Daoy (cell line): Measurements from ENCODE around the gene MCM3. TPM values are rescaled to one million over a fixed set of nuclear protein-coding genes. Genes with fewer than 3 reads are reported as not detected.

ENCODE experiments used
- DNase-seq: peaks from one replicate; pipeline ENCODE4 v3.0.0-alpha.2; 2015; ENCODE audit warnings: low read depth
- total RNA-seq: library from RNA; depleted of rRNA; stranded (reverse); fragments of >200 nt; shearing (Covaris generic); gene quantifications from 2 replicates; pipeline ENCODE4 v1.2.3, GENCODE V29; 2014; rRNA removed

MCM3 gene
- 217 and 313 TPM in 2 replicates for total RNA-seq

GRCh38 chr6:52284460-52285176 lies at the start of gene MCM3:
Gene MCM3, minus strand, starts transcription at chr6:52284742. Its CDS starts 68 bp downstream, at chr6:52284674.
- DNase-seq, result peak; percentile 100

DNA sequence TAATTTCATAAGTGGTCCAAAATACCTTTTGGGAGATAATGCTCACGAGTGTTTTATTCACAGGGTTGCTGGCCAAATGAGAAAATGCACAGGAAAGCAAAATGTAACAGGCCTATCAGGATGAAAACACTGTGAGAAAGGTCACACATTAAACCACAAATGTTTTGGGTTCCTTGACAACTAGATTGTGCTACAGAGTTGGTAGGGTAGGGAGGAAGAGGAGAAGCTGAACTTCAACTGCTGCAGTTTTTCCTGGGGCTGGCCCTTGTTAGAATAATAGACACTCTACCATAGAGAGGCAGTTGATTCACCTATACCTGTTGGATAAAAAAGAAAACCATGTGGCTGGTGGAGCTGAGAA lies 49.3 kb upstream of the MCM3 start:
- DNase-seq, result no peak

DNA sequence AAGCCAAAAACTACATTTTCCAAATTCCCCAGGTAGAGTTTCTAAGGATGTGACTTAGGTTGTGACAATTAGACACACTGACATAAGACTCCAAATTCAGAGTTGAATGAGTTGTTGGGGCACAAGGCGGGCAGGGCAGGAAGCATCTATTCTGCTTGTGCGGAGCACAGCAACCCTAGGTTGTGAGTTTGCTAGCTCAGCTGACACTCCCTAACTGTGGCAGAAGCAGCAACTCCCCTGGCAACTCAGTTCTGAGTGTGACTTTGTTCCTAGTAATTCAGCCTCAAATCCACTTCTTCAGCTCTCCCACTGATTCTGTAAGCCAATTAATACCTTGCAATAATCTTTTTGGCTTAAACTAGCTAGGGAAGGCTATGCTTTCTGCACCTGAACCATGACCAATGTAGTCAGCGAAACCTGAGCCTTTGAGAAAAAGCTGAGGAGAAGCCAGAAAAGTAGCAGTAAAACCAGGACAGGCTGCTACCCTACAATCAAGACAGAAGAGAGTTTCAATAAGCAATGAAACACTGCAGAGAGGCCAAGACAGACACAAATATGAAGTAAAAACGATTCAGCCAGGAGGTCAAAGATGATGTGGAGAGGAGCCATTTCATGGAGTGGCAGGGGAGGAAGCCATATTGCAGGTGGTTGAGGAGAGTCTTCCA lies 47.4 kb upstream of the MCM3 start:
- DNase-seq, result no peak

- DNase-seq, result no peak
Measured at GRCh38 chr6:52330470-52330869, 45.9 kb upstream of the MCM3 start.

DNA sequence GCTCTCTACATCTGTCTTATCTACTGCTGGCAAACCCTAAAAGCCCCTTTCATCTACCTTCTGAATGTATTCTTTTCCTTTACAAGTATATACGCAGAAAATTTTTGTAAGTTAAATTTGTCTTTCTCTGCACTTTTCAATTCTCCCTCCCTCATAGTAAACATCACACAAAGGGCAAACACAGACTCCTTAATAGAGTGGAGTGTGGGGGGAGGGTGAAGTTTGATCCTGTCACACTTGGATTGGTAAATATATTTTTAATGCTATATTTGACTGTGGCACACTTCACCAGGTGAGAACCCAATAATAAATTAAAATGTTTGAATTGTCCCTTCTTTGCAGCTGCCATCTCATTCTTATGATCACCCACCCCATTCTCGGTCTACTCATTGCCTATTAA lies 44.2 kb upstream of the MCM3 start:
- DNase-seq, result no peak

GRCh38 chr6:52328303-52328662 lies 43.7 kb upstream of the MCM3 start:
- DNase-seq, result no peak

DNA sequence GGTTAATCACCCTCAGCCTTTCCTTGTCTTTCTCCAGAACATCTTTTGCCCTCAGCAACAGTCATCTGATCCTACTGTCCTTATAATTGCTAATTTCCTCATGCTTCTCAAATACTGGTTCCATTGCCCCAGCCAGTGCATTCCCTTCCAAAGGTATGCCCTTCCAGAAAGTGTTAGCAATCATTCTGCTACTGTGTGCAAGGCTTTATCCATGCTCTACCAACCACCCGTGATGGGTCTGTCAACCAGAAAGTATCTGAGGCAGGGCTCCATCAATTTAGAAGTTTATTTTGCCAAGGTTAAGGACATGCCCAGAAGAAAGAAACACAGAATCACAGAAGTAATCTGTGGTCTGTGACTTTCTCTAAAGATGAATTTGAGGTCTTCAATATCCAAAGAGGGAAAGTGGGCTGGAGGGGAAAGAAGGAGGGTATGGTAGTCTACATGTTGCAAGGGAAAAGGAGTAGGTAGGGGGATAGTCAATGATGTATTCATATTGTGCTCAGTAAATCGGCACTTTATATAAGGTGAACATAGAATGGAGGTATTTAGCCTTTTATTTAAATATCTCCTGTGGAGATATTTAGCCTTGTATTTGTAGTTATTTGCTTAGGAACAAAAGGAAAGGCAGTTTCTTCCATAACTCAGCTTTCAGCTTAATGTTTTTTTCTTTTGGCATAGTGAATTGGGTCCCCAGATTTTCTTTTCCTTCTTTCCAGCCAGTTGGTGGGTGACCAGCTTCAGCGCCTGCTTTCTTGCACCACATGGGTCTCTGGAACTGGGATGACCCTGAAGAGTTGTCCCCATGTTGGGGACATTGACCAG lies 42.2 kb upstream of the MCM3 start:
- DNase-seq, result no peak

- DNase-seq, result no peak
Measured at GRCh38 chr6:52325695-52326471, 41.3 kb upstream of the MCM3 start.

DNA sequence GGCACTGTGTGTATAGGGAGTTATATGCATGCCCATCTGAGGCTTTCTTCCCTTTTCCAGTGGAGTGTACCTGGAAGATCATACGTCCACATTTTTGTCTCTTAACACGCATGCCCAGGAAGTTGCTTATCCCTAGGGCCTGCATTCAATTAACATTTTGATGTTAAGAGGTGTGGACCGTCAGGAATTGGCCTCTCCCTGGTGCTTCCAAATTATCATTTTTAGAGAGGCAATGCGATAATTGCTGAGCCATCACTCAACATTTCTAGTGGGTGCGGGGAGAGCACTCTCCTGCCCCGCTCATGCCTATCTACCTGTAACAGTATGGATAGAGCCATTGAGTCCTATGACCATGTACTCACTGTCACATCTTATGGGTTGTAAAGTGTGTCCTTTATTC lies 39.6 kb upstream of the MCM3 start:
- DNase-seq, result no peak

GRCh38 chr6:52317841-52318581 lies 33.5 kb upstream of the MCM3 start:
- peak; percentile 11 for DNase-seq

- DNase-seq, result no peak
Measured at GRCh38 chr6:52317211-52317610, 32.7 kb upstream of the MCM3 start.

DNA sequence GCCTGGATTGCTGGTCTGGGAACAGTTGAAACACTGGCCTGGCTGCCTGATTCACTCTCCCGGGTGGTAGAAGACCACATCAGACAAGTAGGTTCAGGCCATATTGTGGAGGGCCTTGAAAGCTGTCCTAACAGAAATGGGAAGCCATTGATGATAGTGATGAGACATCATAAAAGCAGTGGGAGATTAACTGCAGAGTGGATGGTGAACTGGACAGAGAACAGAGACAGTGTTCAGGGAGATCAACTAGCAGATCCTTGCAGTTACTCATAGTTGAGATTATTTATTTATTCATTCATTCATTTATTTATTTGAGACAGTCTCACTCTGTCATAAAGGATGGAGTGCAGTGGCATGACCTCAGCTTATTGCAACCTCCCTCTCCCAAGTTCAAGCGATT lies 30.2 kb upstream of the MCM3 start:
- no peak for DNase-seq

DNA sequence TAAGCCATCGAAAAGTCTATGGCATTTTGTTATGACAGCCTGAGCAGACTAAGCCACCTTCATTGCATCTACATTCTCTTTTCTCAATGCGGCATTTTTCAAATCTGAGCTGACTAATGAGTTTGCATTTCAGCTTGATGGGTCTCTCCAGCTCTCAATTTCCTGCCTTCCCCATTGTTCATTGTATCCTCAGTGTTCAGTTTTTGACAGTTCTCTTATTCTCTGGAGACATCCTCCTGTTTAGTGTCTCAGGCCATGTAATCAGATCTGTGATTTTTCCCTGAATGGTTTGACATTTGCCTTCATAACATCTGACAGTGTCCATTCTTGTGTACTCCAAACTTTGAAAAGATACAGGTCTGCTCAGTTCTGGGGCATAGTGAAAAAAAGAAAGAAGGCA lies 27.9 kb upstream of the MCM3 start:
- DNase-seq, result no peak

- no peak for DNase-seq
Measured at GRCh38 chr6:52310932-52311331, 26.4 kb upstream of the MCM3 start.

DNA sequence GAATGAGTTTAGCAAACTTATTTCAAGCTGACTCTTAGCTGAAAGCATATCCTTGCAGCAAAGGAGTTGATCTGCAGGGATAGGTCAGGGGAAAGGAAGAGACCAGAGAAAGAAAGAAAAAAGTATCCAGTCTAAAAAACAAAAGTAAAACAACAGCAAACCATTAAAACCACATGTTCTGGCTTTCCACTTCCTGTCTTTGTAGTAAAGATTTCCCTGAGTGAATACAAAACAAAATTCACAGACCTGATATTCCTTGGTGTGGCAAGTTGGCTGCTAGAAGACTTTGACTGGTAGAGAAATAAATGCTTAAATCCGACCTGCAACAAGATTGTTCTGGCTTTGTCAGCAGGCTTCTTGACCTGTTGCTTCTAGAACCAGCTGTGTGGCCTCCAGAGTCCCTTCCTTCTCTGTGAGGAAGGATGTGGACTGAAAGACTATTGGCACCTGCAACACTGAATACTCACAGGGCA lies 23.4 kb upstream of the MCM3 start:
- DNase-seq, result no peak

GRCh38 chr6:52306972-52307870 lies 22.7 kb upstream of the MCM3 start:
- no peak for DNase-seq

DNA sequence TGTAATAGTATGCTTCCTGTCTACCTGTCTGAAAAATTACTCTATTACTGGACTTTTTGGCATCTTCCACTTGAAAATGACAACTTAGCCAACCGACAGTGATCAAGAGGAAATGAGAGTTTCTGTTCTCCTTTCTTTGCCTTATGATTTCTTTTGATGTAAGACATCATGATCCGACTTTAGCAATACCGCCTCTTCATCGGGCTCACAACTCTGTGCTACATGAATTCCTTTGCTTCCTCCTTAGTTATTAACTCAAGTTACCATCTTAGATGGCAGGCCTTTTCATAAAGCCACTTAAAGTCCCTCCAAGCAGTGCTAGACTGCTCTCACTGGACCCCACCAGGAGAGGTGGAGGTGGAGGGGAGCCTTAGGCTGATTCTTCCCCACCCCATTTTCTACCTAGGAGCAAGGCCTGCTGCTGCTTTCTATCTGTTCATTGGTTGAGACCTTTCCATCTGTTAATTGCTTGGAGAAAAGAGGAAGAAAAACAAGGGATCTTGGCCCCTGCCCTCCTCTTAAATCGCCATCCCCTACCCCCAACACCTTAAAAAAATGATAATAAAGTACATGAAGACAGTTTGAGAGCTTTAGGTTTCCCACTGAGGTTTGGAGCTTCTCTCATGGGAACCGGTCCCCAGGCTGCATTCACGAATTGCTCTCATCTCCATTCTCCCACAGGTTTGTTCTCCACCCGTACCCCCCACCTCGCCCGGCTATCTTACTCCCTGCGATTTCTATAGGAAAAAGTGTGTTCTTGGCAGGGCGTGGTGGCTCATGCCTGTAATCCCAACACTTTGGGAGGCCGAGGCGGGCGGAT lies 21.6 kb upstream of the MCM3 start:
- DNase-seq, result no peak

- DNase-seq, result no peak
Measured at GRCh38 chr6:52305411-52305810, 20.9 kb upstream of the MCM3 start.

DNA sequence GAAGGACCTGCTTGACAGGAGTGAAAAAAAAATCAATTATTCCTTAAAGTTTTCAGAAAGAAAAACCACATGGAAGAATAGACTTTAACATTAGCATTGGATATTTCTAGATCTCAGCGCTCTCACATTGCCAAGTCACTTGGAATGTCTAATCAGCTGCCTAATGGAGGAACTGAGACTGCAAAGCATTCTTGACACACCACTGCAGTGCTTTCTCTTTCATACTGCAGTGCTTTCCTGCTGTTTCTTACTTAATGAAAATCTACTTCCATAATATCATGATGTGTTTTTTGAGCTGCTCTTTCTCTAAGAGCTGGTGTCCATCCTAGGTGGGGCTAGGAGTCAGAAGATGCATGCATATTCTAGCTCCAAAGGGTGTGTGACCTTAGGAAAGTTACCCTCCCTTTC lies 20.4 kb upstream of the MCM3 start:
- peak; percentile 15 for DNase-seq
